CD4-positive, alpha-beta T cell treated with Interleukin-21 for 1 hour (primary cell): ENCODE data around the gene BLZF1.
"Not testable (repeated sequence)": the region's sequence is repeated elsewhere in the genome, so short reads cannot be mapped to it uniquely, and the experiment has no call there.

Source experiments
- DNase-seq: peaks from one replicate; pipeline ENCODE4 v3.0.0-alpha.2; 2020

Gene BLZF1

DNA sequence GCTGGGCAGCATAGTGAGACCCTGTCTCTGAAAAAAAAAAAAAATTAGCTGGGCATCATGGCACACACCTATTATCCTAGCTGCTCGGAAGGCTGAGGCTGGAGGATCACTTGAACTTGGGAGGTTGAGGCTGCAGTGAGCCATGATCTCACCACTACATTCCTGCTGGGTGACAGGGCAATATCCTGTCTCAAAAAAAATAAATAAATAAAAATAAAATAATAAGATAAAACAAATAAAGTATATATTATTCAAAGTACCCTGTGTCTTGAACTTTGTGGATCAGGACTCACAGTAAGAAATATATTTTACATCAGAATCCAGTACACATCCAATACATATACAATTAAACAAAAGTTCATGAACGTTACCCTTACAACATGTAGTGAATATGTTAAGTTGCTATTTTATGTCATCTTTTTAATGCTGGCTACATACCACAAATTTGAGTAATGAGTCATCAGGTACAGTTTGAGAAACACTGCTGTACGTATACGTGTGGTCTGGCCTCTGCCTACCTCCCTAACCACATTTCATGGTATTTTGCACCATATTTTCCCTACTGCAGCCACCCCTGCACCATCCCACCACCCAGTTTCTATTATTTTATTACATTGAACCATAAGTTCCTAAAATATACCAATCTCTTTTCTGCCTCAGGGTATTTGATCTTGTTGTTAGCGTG lies 4.8 kb upstream of the BLZF1 start:
- peak; percentile 25 for DNase-seq

DNA sequence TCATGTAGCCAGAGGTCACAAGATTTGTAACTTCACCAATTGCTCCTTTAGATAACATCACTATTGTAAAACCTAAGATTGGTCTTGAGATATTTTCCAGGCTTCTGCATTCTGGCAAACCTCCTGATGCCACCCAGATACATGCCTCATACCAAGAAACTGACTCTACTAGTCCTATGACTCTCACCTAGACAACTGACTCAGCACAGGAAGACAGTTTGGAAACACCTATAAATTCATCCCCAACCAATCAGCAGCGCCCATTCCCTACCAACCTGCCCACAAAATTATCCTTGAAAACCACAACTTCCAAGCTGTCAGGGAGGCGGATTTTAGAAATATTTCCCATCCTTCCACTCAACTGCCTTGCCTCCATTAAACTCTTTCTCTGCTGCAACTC lies 3.0 kb upstream of the BLZF1 start:
- DNase-seq, result no peak

DNA sequence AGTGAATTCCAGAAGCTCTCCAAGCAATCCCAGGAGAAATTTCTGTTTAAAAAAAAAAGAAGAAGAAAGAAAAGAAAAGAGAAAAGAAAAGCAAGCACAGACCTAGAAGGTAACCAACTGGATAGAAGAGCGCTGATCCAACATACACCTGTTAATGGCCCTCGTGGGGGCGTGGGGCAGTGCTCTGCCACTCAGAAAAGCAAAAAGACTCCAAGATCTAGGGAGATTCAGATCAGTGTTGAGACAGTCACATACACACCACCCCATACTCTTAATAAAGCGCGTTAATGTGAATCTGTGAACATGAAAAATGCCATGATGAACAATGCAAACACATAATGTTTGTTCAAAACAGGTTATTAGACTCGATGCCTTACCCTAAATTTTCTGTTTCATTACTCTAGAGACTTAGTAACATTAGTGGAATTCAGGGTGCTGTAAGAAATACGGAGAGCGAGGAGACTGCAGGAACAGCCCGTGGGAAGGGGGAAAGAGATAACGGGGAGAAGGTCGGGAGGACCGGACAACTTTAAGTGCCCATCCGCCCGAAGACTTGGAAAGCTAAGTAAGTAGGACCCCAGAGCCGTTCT lies 804 bp upstream of the BLZF1 start:
- DNase-seq, result no peak

DNA sequence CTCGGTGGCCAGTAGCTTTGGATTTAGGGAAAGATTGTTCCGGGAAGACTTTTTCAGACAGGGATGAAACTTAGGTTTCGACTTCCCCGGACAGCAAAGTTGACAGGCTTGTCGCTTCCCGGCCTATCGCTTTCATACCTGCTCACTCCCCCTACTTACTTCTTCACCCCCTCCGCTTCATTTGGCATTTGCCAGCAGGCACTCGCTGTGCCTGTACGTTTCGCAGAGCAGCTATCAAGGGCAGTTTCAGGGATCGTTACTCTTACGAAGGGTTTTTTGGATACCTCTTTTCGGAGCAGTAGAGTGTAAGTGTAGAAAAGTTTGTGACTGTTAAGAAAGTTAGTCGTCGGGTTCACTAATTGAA lies 393 bp downstream of the BLZF1 start:
- peak; percentile 41 for DNase-seq

DNA sequence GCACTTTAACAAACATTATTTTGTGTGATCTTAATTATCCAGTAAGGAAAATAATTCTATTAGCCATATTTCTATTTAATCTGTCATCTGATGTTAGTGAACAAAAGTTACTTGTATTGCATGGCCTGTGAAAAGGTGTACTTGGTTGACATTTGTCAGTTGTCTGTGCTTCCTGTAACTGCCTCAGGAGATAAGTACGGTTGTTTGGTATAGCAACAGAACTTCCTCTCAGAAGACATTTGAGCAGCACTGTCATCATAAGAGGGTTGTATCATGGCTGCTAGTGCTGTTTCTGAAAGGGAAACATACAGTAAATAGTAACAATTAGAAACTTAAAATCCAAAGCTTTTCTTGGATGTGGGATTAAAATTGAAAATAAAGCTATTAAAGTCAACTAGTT lies 3.4 kb downstream of the BLZF1 start:
- peak; percentile 30 for DNase-seq

DNA sequence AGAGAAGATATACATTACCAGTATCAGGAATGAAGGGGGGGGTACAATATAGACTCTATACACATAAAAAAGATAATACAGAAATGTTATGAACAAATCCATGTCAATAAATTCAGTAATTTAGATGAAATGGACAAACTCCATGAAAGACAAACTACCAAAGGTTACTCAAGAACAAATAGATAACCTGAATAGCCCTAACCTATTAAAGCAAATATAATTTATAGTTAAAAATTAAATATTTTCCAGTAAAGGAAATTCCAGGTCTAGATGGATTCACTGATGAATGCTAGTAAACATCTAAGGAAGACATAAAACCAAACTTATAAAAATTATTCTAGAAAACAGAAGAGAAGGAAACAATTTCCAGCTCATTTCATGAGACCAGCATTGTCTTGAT lies 13.2 kb downstream of the BLZF1 start:
- DNase-seq, result no peak

DNA sequence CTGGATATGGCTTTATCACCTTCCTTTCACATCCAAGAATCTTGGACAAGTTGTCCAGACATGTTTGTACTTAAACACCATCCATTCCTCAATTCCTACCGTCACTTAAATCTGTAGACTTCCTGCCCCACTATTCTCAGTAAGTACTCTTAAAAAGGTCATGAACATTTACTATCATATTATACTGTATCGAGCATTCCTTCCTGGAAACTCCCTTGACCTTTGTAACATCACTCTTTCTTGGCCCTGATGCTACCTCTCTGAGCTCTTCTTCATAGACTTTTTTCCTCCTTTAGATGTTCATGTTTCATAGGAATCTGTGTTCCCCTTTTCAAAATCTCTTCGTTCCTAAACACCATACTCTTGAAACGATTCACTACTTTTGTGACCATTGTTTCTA lies 15.5 kb downstream of the BLZF1 start:
- DNase-seq, result no peak

DNA sequence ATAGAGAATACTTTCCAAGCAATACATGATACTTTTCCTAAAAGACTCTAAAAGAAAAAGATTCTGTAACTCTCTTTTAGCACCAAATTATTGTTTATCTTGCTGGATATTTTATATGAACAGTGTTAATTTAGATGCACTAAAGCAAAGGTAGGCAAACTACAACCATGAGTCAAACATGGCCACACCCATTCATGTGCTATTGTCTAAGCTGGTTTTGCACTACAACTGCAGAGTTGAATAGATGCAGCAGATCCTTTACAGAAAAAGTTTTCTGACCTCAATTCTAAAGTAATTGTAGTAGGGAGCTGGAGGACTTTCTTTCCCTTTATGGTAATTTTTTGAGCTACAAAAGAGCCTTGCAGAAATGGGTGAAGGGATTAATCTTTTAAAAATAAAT lies 19.4 kb downstream of the BLZF1 start:
- DNase-seq, result no peak

DNA sequence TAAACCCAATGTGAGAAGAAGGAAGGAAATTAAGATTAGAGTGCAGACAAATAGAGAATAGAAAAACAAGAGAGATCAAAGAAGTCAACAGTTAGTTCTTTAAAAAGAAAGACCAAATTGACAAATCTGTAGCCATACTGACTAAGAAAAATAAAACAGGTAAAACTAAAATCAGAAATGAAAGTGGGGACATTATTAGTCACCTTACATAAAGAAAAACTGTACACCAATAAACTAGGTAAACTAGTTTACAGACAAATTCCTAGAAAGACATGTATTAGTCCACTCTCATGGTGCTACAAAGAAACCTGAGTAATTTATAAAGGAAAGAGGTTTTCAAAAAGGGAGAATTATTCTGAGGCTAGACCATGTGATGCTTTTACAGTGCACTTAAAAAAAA lies 22.3 kb downstream of the BLZF1 start:
- no peak for DNase-seq

DNA sequence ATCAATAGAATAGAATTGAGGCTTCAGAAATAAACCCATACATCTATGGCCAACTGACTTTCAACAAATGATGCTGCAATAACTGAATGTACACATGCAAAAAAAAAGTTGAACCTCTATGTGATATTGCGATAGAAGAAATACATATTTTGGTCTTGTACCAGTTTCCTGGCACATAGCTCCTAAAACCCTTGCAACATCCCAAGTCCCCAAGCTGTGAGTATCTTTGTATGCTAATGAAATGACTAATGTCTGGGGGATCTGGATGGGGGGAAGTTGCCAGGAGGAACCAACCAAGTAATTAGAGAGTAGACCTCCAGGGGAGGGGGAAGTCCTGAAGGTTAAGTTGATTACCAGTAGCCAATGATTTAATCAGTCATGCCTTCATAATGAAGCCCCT lies 24.4 kb downstream of the BLZF1 start:
- no peak for DNase-seq

DNA sequence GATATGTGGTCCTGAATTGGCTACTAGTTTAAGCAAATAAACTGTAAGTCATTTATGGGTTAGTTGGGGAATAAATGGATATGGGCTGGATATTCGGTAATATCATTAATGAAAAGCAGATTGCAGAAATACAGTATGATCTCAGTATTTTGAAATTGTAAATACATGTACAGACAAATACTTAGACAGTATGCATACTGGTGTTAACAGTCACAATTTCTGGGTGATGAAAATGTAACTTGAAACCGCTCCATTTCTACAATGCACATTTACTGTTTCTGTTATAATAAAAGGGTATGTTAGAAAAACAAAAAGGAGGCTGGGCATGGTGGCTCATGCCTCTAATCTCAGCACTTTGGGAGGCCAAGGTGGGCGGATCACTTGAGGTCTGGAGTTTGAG lies 28.0 kb downstream of the BLZF1 start:
- DNase-seq, result no peak

DNA sequence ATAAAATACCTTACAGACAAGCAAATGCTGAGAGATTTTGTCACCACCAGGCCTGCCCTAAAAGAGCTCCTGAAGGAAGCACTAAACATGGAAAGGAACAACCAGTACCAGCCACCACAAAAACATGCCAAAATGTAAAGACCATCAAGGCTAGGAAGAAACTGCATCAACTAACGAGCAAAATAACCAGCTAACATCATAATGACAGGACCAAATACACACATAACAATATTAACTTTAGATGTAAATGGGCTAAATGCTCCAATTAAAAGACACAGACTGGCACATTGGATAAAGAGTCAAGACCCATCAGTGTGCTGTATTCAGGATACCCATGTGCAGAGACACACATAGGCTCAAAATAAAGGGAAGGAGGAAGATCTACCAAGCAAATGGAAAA lies 34.6 kb downstream of the BLZF1 start:
- DNase-seq, result not testable (repeated sequence)

DNA sequence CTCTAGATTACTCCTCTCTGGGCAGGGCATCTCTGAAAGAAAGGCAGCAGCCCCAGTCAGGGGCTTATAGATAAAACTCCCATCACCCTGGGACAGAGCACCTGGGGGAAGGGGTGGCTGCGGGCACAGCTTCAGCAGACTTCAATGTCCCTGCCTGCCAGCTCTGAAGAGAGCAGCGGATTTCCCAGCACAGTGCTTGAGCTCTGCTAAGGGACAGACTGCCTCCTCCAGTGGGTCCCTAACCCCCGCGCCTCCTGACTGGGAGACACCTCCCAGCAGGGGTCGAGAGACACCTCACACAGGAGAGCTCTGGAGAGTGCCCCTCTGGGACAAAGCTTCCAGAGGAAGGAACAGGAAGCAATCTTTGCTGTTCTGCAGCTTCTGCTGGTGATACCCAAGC lies 40.3 kb downstream of the BLZF1 start:
- DNase-seq, result not testable (repeated sequence)

DNA sequence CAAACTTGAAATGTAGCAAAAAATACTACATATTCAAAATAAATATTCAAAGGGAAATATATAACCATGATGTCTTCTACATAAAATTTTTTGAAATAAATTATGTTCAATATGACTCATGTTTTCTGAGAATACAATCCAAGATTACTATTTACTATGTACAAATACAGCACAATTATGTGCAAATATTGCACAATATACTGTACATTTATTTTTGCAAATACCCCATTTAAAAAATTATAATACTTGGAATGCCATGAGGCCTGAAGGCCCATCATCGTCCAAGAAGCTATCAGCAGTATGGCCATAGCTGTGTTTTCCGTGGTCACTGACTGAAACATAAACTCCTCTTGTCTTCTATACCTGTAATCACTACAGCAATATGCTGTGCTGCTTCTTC lies 47.0 kb downstream of the BLZF1 start:
- DNase-seq, result no peak

DNA sequence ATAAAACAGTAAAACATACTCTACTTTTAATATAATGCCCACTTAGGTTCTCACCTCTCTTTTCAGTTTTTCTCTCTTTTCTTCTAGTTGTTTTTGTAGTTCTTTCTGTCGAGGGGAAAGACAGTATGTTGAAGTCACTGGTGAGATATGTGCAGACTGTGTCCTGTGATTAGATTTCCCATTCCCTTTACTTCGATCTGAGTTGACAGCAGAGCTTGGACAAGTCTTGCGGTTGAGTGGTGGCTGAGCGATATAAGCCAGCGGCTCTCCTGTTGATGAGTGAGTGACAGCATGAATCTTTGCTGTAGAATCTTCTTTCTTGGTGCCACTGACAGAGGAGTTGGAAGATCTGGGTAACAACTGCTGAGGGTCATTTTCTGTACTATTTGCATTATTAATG lies 53.3 kb downstream of the BLZF1 start:
- no peak for DNase-seq

DNA sequence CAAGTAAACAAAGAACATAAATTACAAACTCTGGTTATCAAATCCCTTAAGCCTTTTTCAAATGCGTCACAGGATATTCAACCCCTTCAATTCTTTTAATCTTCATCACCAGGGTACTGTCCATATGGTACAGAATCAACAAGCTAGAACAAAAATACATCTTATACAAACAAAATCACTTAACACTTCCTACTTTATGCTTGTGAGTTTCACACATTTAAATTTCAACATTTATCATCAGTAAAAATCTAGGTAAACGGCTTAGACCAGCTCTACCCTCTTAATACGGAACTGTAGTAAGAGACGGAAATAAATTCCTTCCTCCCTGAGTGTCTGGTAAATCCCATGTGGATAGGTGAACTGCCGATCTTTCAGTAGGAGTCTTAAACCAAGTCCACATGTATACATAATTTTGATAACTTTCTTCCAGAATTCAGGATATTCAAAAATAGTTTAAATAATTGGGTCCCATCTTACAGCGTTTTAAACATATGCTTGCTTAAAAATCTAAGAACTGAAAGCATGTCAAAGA lies 58.2 kb downstream of the BLZF1 start:
- DNase-seq, result no peak

DNA sequence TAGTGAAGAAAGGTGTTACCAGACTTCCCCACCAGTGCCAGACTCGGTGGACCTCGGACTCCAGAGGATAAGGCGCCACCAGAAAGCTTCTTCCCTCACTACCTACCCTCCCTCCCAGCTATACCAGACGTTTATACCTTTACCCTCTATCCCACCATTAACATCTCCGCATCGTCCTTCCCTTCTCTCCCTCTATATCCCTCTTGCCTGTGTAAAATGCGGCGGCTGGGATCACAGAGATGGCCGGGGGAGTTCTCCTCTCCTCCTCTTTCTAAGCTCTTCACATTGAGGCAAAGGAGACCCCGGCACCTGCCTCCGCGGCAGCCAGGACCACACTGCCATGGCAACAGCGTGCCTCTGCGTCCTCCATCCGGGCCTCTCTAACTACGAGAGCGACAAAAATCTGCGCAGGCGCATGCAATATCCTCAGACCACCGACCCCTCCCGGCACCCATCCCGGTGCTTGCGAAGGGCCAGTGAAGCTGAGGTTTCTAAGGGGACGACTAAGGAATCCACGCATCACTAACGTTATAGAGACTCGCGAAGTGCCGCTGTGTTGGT lies 59.2 kb downstream of the BLZF1 start, which contains the start of gene CCDC181:
Gene CCDC181, minus strand, starts transcription at position 394 of the 561 bp plus-strand sequence. CDS start 2,547 bp downstream, outside the sequence.
- peak; percentile 66 for DNase-seq
